ENCODE measurements around the gene RFTN1. TPM values are rescaled to one million over a fixed set of nuclear protein-coding genes. Genes with fewer than 3 reads are reported as not detected.

RFTN1 gene
- total and polyA plus RNA-seq, 2 of the 8 experiments (the other 6 are each of a cell fraction or from before 2014, with no cell fraction given), result 4.6 to 6.7 TPM

- DNase-seq (ENCODE audit: low read depth in 1 of 2, low spot score in 2 of 2) (no peak), FAIRE-seq (no peak)
- Histone ChIP-seq H3K4me1 (replicated peaks in 1 of 4; ENCODE audit: control insufficient read depth in 3 of 4, insufficient read depth in 4 of 4, low read length in 3 of 4) (peaks cover 9 to 23% (median 14%) of the 10 kb centered on the region in 4 experiments), H3K9me3 (ENCODE audit: insufficient read depth in 2 of 2, low read depth in 1 of 2, low read length in 1 of 2) (no peaks in the 10 kb centered on the region), H4K91ac (replicated peaks; ENCODE audit: insufficient read length, low read length) (peak overlapping the region; percentile 28), H2BK5ac (ENCODE audit: low read depth, low read length) (no peak overlapping the region), H3K36me3 (ENCODE audit: control insufficient read depth in 2 of 4, insufficient read depth in 4 of 4, low read length in 3 of 4) (no peaks in the 10 kb centered on the region), H2BK20ac (ENCODE audit: low read length) (no peak overlapping the region), H3K9ac (replicated peaks in 1 of 4; ENCODE audit: extremely low read depth in 1 of 4, low read depth in 3 of 4, low read length in 3 of 4) (no peak overlapping the region), H2BK15ac (ENCODE audit: low read length) (no peak overlapping the region), H3K18ac (ENCODE audit: extremely low read depth, low read length) (no peak overlapping the region; the same call in 1 of the 2 replicates), H3K23me2 (ENCODE audit: low read depth, low read length) (no peaks in the 10 kb centered on the region), H3K27ac (ENCODE audit: low read depth, low read length) (no peak overlapping the region), H3K79me1 (ENCODE audit: low read depth, low read length) (no peaks in the 10 kb centered on the region; the same call in 1 of the 2 replicates), H3K4me3 (ENCODE audit: extremely low read depth in 1 of 4, insufficient read depth in 2 of 4, low read depth in 3 of 4, low read length in 4 of 4) (no peak overlapping the region), H3K4ac (replicated peaks; ENCODE audit: insufficient read length, low read depth, low read length) (no peak overlapping the region), H2BK120ac (replicated peaks; ENCODE audit: low read depth, low read length) (no peak overlapping the region), H3K79me2 (ENCODE audit: control insufficient read depth in 1 of 2, insufficient read depth in 2 of 2, low read length in 2 of 2) (no peaks in the 10 kb centered on the region), H2BK12ac (ENCODE audit: low read depth, low read length) (peak overlapping the region; percentile 52; the same call in 1 of the 2 replicates), H3K4me2 (ENCODE audit: insufficient read depth in 1 of 2, low read depth in 2 of 2, low read length in 2 of 2) (no peak overlapping the region; a peak in 1 of 4 replicates), H3K14ac (ENCODE audit: insufficient read length) (no peak overlapping the region), H2AK5ac (ENCODE audit: low read depth, low read length) (0 out of 2 replicates have a peak overlapping the region, but pooled peaks have one; percentile 6), H3K27me3 (replicated peaks in 1 of 4; ENCODE audit: control insufficient read depth in 3 of 4, extremely low read depth in 1 of 4, insufficient read depth in 3 of 4, low read length in 3 of 4) (no peaks in the 10 kb centered on the region), H4K20me1 (replicated peaks in 1 of 2; ENCODE audit: control insufficient read depth in 1 of 2, insufficient read depth in 2 of 2, low read length in 2 of 2) (no peaks in the 10 kb centered on the region), H4K5ac (ENCODE audit: insufficient read length, low read depth, low read length) (no peak overlapping the region), H4K8ac (ENCODE audit: extremely low read depth, insufficient read depth, low read length) (no peak overlapping the region), H3K23ac (ENCODE audit: insufficient read length) (no peak overlapping the region), H2AFZ (ENCODE audit: low read length) (no peak overlapping the region), H3K56ac (replicated peaks; ENCODE audit: insufficient read length, low read depth, low read length) (no peak overlapping the region)
- ChIA-PET POLR2A (ENCODE audit: partially characterized antibody) (interaction anchor here (1.1 to 1.4 kb wide), 2 partner anchors 18 to 179 kb away, joined by 3 to 4 read pairs; no protein-coding TSS in a partner anchor), CTCF (ENCODE audit: partially characterized antibody) (interaction anchor here (0.9 to 1.5 kb wide), 4 partner anchors 18 to 145 kb away, joined by 3 read pairs; no protein-coding TSS in a partner anchor)
- TF ChIP-seq EGR1 (IDR thresholded peaks at IDR 0.05; ENCODE audit: borderline replicate concordance, low read depth, low read length) (no peak), RXRA (IDR thresholded peaks at IDR 0.05; ENCODE audit: insufficient read depth, low read depth, low read length) (no peak), GTF2F1 (IDR thresholded peaks at IDR 0.05; ENCODE audit: borderline replicate concordance, low read depth, low read length) (no peak), FOSL1 (IDR thresholded peaks at IDR 0.05; ENCODE audit: insufficient read depth, low read depth, low read length) (no peak), PHF8 (conservative IDR thresholded peaks at IDR 0.05; ENCODE audit: low read depth, low read length) (no peak), SRF (IDR thresholded peaks at IDR 0.05; ENCODE audit: low read depth, low read length) (no peak)
- 82% methylated on average over 10 of the region's 10 CpGs; no CpG with 5 or more reads in 1 of the 2 experiments for WGBS, 2 experiments (ENCODE audit: extremely low coverage in 1 of 2, insufficient coverage in 1 of 2, insufficient read length in 1 of 2, insufficient replicate concordance in 2 of 2, low coverage in 1 of 2, low lambda C conversion rate in 2 of 2, missing lambda C conversion rate in 1 of 2)
These were observed 142.4 kb downstream of the RFTN1 start for GRCh38 chr3:16370872-16371740.

Data from H1 (cell line).